Superior temporal gyrus (tissue), 1 donor: ENCODE results near the gene KIAA0586.
A peak's percentile ranks its signal among the peaks of the same experiment; 100 is the strongest.
"Not testable (repeated sequence)": the region's sequence is repeated elsewhere in the genome, so short reads cannot be mapped to it uniquely, and the experiment has no call there.

ENCODE experiments used
- DNase-seq: peaks from one replicate; pipeline ENCODE4 v3.0.0-alpha.2; 2016; ENCODE audit errors: extremely low spot score

Gene KIAA0586

DNA sequence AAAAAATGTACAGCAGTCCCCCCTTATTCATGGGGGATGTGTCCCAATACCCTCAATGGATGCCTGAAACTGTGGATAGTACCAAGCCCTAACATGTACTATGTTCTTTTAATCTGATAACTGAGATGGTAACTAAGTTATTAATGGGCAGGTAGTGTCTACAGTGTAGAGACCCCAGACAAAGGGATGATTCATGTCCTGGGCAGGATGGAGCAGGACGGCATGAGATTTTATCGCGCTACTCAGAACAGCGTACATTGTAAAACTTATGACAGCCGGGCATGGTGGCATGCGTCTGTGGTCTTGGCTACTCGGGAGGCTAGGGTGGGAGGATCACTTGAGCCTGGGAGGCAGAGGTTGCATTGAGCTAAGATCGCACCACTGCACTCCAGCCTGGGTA, 37.1 kb downstream of the KIAA0586 start:
- DNase-seq = no peak

DNA sequence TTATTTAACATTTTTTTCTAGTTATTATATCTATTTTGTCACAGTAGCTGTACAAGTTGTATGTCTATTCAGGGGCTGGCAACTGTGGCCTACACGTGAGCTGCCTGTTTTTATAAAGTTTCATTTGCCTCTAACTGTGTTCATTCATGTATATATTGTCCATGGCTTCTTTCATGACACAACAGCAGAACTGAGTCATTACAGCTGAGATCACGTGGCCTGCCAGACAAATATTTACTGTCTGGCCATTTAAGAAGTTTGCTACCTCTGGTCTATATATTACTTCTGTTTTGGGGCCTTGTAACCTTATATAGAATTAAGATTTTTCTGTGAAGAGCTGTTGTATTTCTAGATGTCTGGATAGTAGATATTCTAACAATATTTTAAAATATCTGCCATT, 37.9 kb downstream of the KIAA0586 start:
- no peak for DNase-seq

DNA sequence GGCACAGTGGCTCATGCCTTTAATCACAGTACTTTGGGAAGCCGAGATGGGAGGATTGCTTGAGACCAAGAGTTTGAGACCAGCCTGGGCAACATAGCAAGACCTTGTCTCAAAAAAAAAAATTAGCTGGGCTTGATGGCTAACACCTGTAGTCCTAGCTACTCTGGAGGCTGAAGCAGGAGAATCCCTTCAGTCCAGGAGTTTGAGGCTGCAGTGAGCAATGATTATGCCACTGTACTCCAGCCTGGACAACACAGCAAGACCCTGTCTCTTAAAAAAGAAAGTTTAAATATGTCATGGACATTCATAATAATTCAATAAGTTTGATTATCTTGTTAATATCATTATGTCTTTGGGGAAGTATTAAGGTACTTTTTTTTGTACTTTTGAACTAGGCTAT, 38.9 kb downstream of the KIAA0586 start:
- no peak for DNase-seq

DNA sequence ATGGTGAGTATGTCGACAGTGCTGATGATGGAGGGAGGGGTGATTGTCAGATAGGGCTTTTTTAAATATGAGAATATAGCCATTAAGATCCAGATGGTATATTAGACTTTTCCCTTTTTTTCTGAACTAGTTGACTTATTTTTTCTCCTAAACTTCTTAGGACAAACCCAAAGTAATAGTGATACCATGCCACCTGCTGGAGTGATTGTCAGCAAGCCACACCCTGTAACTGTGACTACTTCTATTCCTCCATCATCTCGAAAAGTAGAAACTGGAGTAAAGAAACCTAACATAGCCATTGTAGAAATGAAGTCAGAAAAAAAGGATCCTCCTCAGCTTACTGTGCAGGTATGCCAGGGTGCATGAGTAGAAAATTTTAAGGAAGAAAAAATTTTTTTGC, 40.1 kb downstream of the KIAA0586 start:
- no peak for DNase-seq

DNA sequence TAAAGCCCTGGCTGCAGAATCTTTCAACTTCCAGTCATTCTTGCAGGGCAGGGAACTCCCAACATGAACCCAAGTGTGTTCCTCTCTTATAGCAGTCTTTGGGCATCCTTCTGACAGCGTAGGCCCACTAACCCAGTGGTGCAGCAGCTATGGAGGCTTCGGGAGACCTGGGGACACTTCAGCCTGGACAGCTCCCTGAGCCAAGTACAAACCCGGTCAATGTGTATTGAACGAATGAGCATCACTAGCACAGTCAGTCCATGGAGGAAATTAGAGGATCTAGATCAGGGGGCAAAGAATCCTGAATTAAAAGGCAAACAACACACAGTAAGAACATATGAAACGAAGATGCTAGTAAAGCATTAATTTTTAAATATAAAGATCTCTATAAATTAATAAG, 41.8 kb downstream of the KIAA0586 start:
- DNase-seq = no peak

DNA sequence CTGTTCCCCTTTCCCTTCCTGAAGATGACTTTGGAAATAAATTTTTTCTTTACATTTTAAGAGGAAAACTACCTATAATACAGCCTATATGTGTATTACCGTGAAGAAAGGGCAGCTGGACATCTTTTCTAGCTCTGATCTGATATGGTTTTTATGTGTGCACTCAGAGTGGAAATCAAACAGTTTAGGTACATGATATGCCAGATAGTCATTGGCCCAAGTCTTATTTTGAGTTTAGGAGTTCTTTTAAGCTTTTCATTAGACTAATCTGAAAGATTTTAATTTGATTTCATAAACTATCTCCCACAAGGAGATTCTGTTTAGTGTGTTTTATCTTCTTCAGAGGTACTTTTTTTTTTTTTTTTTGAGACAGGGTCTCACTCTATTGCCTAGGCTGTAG, 48.8 kb downstream of the KIAA0586 start:
- no peak for DNase-seq

DNA sequence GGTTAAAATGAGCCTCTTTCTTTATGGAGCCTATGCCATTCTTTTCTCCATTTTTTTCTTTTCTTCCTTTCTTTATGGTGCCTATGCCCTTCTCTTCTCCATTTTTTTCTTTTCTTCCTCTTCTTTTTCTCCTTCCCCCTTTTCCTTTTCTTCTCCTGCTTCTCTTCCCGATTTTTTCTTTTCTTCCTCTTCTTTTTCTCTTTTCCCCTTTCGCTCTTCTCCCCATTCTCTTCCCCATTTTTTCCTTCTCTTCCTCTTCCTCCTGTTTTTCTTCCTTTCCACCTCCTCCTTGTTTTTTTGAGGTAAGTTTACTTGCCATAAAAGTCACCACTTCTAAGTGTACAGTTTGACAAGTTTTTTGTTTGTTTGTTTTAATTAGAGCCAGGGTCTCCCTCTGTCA, 50.1 kb downstream of the KIAA0586 start:
- no peak for DNase-seq

DNA sequence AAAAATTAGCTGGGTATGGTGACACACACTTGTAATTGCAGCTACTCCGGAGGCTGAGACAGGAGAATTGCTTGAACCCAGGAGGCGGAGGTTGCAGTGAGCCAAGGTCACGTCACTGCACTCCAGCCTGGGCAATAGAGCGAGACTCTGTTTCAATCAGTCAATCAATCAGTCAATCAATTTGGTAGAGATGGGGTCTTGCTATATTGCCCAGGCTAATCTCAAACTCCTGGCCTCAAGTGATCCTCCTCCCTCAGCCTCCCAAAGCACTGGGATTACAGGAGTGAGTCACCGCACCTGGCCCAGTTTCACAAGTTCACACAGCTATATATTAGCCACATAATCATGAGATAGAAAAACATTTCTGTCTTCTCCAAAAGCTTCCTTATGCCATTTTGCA, 50.8 kb downstream of the KIAA0586 start:
- not testable (repeated sequence) for DNase-seq

DNA sequence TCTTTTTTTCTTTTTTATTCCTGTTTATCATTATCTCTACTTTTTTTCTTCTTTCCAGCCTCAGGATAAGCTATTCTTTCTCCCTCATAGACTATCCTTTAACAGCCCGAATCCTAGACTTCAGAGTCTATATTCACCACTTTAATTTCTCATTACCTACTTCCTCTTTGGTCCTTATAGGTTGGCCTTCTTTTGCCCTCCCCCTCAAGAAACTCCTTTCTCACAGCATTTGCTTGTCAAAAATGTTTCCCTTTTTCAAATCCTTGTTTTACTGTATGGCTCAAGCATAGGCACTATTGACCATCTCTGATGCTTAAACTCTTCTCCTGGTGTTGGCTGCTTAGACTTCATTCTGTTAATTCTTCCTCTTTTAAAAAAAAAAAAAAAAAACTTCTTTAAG, 52.5 kb downstream of the KIAA0586 start:
- DNase-seq = no peak

DNA sequence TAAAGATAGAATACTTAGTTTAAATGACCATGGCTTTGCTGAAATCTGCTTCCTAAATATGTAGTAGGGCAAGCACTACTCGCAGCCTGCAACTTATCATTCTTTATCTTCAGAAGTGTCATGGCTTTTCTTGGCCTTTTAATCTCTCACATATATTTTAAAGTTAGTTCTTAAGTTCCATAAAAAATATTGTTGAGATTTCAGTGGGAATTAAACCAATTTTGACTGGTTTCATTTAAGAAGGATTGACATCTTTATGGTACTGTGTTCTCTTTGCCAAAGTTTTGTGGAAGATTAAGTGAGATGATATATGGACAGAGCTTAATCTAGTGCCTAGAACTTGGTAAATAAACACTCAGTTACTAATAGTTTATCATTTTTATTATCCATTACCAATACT, 56.7 kb downstream of the KIAA0586 start:
- DNase-seq = no peak

DNA sequence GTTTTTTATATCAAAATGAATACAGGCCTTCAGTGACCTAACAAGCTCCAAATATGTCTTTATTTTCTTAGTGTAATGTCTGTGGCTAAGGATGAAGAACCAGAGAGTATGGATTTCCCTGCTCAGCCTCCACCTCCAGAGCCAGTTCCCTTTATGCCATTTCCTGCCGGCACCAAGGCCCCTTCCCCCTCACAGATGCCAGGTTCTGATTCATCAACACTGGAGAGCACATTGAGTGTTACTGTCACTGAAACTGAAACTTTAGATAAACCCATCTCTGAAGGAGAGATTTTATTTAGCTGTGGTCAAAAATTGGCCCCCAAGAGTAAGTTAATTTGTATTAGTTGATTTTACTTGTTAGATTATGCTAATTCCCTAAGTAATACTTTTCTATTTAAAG, 61.0 kb downstream of the KIAA0586 start:
- DNase-seq = no peak

DNA sequence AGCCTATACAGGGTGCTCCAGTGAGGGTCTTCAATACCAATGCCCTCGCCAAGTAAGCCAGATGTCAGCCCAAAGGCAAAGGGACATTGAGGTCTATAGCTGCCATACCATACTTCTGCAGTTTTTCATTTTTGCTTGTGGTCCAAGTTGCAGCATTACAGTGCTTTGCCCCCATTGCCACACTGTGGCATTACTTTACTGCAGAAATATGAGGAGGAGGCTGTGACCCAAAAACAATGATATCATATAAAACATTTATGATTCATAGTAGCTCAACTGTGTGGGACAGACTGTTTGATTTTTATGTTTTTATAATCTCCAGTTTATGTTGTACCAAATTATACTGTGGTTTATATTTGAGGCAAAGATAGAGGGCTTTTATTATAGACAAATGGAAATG, 64.1 kb downstream of the KIAA0586 start:
- DNase-seq = no peak

DNA sequence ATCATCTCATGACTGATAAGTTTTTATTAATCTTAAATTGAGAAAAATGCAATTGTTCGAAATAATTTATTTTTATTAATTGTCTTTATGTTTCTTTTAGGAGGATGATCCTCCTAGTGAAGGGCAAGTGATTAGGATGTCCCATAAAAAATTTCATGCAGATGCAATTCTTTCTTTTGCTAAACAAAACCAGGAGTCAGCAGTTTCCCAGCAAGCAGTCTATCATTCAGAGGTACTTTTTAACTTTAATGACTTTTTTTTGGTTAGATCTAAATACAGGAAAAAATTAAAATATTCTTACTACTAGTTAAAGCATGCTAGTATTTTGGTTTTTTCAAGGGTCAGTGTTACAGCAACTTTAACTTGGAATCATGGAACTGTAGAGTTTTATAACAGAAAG, 64.5 kb downstream of the KIAA0586 start:
- no peak for DNase-seq

DNA sequence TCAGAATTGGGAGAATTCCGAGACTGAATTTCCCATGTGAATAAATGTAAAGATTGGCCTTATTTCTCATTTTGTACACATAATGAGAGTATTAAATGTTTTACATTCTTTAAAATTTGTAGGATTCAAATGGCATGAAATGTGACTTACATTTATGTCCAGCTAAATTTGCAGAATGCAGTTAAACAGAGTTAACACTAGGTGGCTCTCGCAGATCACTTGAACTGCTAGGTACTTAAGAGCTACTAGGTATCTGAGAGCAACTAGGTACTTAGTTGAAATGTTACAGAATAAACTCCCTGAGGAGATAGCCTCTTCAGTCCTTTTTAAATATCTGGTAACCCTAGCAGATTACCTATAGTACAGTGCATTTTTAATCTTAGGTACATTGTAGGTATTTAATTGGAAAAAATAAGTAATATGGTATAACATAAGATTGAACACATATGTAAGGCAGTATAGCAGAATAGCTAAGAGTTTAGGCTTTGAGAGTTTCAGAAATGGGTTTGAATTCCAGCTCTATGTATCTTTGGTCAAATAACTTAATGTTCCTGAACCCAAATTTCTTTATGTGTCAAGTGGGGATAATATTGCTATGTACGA, 73.8 kb downstream of the KIAA0586 start:
- DNase-seq = peak; percentile 91

DNA sequence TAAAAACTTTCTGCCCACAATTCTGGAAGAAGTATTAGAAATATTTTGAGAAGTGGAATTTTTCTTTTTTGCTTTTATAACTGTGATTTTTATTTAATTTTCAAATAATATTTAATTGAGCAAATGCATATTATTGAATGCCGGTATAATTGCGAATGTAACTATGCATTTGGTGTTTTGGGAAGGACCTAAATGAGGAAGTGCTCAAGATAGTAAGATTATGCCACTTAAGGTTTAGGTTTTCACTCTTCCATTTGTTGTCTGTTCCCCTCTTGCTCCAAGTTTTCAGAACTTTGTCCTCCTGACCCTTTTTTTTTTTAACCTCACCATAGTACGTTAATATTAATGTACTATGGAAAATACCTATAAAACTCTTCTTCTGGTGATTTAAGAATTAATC, 85.8 kb downstream of the KIAA0586 start:
- no peak for DNase-seq

DNA sequence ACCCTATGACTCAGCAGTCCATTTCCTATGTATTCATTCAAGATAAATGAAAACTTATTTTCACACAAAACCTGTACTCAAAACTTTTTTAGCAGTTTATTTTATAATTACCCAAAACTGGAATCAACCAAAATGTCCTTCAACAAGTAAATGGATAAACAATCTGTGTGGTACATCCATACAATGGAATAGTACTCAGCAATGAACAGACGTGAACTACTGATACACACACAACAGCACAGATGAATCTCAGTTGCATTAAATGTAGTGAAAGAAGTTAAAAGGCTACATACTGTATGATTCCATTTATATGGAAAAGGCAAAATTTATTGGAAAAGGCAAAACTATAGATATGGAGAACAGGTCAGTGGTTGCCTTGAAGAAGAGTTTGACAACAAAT, 90.1 kb downstream of the KIAA0586 start:
- DNase-seq = no peak

DNA sequence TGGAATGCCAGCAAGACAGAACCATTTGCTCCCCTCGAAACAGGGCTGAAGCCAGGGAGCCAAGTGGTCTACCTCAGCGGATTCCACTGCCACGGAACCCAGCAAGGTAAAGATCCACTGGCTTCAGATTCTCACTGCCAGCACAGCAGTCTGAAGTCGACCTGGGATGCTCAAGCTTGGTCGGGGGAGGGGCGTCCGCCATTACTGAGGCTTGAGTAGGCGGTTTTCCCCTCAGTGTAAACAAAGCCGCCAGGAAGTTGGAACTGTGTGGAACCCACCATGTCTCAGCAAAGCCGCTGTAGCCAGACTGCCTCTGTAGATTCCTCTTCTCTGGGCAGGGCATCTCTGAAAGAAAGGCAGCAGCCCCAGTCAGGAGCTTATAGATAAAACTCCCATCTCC, 98.2 kb downstream of the KIAA0586 start:
- DNase-seq = not testable (repeated sequence)

DNA sequence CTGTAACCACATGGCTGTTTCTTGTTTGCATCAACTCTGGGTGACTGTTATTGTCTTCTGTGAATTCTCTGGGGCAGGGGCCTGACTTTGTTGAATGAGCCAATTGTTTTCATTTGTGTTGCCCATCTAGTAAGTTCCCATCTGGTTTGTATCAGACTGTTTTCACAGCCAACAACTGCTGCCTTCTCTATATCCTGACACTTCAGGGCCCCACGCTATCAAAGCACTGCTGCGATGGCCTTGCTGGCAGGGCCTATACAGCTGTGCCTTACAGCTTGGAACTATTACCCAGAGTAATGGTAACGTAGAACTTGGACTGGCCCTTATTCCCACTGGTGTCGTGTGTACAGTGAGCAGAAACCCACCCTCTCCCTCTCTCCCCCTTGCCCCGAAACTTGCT, 105.9 kb downstream of the KIAA0586 start:
- DNase-seq = peak; percentile 88

DNA sequence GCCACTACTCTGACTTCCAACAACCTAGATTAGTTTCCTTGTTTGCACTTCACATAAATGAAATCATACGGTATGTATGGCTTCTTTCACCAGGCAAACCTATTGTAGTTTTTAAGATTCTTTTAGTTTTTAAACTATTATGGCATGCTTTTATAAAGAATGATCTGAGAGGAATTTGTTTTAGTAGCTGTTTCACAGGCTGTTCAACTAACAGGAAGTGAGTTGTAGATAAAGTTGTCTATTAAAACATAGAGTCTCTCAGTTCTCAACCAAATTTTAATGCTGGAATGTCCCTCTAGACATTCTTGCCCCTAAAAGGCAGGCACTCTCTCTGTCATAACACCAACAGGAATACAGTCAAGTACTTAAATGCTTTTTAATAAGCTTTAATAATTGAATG, 107.5 kb downstream of the KIAA0586 start:
- DNase-seq = no peak

DNA sequence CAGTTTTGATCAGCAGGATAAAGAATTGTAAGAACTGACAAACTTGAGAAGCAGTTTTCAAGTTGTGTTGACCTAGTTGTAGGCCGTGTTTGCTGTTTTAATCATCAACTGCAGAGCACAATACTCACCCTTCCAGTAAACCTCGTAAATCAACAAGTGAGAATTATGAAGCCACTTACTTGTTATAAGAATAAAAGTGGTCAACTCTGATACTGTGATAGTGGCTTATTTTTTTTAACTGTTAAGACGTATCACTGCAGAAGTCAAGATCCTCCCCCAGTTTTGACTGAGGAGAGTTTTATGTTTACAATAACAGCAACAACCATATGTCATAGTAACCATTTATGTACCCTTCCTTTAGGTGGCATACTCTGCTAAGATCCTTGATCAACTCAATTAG, 109.5 kb downstream of the KIAA0586 start:
- no peak for DNase-seq

DNA sequence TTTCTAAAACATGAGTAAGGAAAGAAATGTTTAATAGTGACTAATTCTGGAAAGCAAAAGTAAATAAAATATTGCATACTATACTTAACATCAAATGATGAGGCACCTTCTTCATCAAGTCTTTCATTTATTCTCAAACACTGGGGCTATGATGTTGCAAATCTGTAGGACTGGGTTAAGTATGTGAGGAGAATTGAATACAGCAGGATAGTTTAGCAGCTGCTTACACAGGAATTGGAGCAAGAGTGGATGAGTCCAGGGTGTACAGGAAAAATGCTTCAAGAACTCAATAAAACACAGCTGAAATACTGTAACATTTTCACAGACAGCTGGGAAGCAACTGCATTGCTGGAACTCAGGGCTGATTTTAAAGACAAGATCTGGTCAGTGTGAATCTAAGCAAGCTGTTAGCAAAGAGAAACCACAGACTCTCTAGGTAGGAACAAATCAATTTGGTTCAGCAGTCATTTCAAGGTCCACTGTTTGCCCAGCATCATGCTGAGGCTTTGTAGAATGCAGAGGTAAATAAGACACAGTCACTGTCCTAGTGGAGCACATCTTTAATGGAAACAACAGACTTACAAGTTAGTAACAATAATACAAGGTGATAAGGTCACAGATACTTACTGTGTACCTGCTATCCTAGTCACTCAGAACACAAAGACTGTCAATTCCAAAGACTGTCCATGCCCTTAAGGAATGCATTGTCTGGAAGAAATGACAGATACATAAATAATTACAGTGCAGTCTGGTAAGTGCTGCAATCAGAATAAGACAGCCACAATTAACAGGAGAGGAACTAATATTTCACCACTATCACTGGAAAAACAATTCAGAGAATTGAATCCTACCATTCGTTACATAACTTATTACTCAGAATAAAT, 113.5 kb downstream of the KIAA0586 start:
- DNase-seq = no peak

DNA sequence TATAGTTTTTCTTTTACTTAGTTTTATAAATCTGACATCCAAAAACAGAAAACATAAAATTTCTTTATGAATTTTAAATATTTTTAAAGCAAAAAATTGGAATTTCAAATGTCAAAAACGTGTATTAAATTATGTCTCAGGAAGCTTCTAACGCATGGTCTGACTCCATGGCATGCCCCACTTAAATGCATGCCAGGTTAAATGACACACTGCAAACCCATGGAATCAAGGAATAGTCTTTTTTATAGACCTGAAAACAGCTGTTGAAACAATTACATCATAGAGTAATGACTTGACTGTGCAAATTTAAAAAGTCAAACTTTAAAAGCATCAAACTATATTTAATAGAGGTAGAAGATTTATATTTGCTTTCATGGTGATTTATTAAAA, 114.1 kb downstream of the KIAA0586 start:
- DNase-seq = no peak

DNA sequence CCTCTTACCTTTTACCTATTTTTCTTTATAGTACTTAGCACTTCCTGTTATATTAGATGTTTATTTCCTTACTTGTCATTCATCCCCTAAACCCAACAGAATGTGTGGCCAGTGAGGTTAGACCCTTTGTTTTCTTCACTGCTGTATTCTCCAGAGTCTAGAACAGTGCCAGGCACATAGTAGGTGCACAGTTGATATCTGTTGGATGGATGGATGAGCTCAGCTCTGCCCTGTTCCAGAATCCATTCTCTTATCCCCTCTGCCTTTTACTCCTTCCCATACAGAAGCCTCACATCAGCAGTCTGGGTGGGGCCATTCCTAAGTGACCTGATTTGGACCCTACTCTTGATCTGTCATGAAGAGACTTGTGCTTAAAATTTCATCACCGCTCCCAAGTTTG, 115.7 kb downstream of the KIAA0586 start:
- no peak for DNase-seq

DNA sequence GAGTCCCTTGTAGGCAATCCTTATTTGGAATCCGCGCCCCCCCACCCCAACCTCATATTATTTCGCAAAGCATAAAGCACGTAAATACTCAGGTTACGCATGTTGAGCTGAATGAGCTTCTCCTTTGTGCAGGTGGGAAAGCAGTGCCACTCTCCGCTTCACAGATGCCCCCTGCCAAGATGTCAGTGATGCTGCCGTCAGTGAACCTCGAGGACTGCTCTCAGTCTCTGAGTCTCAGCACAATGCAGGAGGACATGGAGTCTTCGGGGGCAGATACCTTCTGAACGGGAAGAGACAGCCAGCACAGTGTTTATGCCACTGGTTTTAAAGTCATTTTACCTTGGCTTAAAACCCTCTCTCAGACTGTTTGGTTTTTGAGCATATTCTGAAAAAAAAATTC, 120.1 kb downstream of the KIAA0586 start:
- DNase-seq = no peak
